Measurements from ENCODE around the gene TRUB1.

- no peak for TF ChIP-seq EP300 (IDR thresholded peaks at IDR 0.05)
- no peak for TF ChIP-seq CTCF (IDR thresholded peaks at IDR 0.05)
These were observed 88.2 kb downstream of the TRUB1 start for GRCh38 chr10:115026056-115026745.
